ENCODE results near the gene CDKN1C.

The CDKN1C gene

DNA sequence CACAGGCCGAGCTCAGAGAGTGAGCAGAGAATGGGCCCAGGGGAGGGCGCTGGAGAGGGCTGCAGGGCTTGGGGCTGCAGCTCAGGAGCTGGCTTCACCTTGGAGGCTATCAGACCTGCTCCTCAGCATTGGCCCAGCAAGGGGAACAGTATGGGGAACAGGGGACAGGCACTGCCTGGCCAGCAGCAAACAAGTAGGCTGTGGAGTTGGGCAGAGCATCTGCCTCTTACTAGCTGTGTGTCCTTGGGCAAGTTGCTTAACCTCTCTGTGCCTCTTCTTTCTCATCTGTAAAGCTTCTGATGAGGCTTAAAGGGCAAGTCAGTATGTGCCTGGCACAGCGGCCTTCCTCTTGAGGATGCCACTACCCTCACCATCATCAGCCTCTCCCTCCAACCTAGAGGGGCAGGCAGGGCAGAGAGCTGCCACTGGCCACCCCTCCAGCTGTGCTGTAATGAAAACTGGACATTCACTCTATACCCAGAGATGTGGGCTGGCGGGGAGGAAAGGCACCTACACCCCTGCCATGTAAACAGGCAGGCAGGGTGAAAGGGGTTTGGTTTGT lies 7.5 kb upstream of the CDKN1C start:
- Histone ChIP-seq H3K27me3 (ENCODE audit: insufficient read depth, poor library complexity, severe bottlenecking) (no peaks in the 10 kb centered on the region), H3K9me3 (ENCODE audit: severe bottlenecking) (no peaks in the 10 kb centered on the region), H3K4me3 (ENCODE audit: severe bottlenecking) (peak overlapping the region; percentile 34), H3K27ac (ENCODE audit: poor library complexity, severe bottlenecking) (peak overlapping the region; percentile 85), H3K36me3 (ENCODE audit: low read depth) (no peaks in the 10 kb centered on the region), H3K4me1 (ENCODE audit: insufficient read depth, poor library complexity, severe bottlenecking) (peaks cover 22% of the 10 kb centered on the region)
- TF ChIP-seq, protein P1, sequence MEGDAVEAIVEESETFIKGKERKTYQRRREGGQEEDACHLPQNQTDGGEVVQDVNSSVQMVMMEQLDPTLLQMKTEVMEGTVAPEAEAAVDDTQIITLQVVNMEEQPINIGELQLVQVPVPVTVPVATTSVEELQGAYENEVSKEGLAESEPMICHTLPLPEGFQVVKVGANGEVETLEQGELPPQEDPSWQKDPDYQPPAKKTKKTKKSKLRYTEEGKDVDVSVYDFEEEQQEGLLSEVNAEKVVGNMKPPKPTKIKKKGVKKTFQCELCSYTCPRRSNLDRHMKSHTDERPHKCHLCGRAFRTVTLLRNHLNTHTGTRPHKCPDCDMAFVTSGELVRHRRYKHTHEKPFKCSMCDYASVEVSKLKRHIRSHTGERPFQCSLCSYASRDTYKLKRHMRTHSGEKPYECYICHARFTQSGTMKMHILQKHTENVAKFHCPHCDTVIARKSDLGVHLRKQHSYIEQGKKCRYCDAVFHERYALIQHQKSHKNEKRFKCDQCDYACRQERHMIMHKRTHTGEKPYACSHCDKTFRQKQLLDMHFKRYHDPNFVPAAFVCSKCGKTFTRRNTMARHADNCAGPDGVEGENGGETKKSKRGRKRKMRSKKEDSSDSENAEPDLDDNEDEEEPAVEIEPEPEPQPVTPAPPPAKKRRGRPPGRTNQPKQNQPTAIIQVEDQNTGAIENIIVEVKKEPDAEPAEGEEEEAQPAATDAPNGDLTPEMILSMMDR (IDR thresholded peaks at IDR 0.05; ENCODE audit: poor library complexity, severe bottlenecking) = no peak
- no peak; the same call in 2 of the 3 replicates for ATAC-seq (ENCODE audit: low read depth)
- no peak for DNase-seq (ENCODE audit: low spot score)

DNA sequence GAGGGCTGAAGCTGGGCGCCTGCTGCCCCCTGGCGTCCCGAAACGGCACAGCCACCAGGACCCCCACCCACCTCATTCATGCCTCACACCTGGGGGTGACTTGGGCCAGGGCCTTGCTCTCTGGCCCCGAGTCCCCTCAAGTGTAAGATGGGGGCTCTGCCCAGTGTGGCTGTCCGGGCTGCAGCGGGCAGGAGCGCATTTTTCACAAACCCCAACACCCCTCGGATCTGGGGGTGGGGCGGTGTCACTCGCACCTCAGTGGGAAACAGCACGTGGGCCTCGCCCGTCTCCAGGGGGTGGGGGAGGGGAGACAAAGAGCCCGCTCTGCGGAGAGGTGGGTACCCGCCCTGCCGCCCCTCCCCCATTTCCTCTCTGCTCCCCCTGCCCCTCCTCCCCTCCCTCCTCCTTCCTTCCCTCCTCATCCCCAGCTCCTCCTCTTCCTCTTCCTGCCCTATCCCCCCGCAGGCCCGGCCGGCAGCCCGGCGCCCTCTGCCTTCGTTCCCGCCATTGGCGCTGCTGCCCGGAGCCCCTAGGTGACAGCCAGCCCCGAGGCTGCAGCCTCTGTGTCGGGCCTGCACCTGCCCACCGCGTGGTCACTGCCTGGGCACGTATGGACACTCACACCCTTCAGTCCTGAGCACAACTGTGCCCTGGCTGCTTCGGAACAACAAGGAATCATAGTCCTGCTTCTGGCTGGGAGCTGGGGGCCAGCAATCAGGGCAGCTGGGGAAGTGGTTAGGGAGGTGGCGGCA lies 6.8 kb upstream of the CDKN1C start:
- H3K4me1 ChIP-seq (ENCODE audit: insufficient read depth, poor library complexity, severe bottlenecking) = peaks cover 22% of the 10 kb centered on the region
- no peak for DNase-seq (ENCODE audit: low spot score)
- H3K36me3 ChIP-seq (ENCODE audit: low read depth) = no peaks in the 10 kb centered on the region
- H3K27ac ChIP-seq (ENCODE audit: poor library complexity, severe bottlenecking) = peak overlapping the region; percentile 85
- TF ChIP-seq, protein P1 (IDR thresholded peaks at IDR 0.05; ENCODE audit: poor library complexity, severe bottlenecking) = peak; percentile 85
- ATAC-seq (ENCODE audit: low read depth) = peak; percentile 50
- H3K9me3 ChIP-seq (ENCODE audit: severe bottlenecking) = no peaks in the 10 kb centered on the region
- H3K4me3 ChIP-seq (ENCODE audit: severe bottlenecking) = peak overlapping the region; percentile 34
- no peaks in the 10 kb centered on the region for H3K27me3 ChIP-seq (ENCODE audit: insufficient read depth, poor library complexity, severe bottlenecking)

DNA sequence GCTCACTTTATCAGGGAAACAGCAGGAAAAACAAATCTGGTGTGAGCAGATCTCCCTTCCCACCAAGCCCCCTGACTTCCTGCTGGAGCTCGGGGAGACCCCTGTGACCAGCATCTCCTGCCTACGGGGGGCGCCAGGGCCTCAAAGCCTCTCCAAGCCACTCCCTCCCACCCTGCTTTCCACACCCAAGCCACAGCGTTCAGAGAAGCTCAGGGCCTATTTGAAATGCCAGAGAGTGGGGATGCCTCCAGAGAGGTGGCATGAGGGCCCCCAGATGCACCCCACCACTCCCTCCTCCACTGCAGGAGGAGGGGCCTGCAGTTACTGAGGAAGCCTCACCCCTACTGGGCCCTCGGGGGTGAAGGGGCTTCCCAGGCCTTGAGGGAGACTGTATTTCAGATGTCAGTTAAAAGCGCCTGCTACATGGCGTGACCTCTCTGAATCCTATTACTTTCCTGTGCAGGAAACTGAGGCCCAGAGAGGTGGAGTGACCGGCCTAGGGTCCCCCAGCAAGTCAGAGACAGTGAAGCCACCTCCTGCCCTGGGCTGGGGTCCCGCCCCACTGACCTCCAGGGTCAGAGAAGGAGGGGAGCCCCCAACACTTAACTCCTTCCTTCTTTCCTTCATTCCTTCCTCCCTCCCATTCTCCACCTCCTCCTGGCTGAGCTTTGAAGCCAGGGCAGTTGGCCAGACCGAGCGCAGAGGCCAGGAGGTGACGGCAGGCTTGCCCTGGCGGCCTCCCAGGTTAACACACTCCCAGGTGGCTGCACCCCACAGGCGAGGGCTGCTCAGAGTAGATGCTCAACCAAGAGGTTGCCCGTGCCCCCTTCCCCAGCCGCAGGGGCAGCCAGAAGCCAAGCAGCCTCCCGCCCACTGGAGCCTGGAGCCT lies 6.0 kb upstream of the CDKN1C start:
- TF ChIP-seq, protein P1 (IDR thresholded peaks at IDR 0.05; ENCODE audit: poor library complexity, severe bottlenecking) = no peak
- Histone ChIP-seq H3K4me3 (ENCODE audit: severe bottlenecking) (no peak overlapping the region), H3K27me3 (ENCODE audit: insufficient read depth, poor library complexity, severe bottlenecking) (no peaks in the 10 kb centered on the region), H3K27ac (ENCODE audit: poor library complexity, severe bottlenecking) (peak overlapping the region; percentile 85), H3K36me3 (ENCODE audit: low read depth) (no peaks in the 10 kb centered on the region), H3K9me3 (ENCODE audit: severe bottlenecking) (no peaks in the 10 kb centered on the region), H3K4me1 (ENCODE audit: insufficient read depth, poor library complexity, severe bottlenecking) (peaks cover 22% of the 10 kb centered on the region)
- ATAC-seq (ENCODE audit: low read depth) (no peak), DNase-seq (ENCODE audit: low spot score) (no peak)

DNA sequence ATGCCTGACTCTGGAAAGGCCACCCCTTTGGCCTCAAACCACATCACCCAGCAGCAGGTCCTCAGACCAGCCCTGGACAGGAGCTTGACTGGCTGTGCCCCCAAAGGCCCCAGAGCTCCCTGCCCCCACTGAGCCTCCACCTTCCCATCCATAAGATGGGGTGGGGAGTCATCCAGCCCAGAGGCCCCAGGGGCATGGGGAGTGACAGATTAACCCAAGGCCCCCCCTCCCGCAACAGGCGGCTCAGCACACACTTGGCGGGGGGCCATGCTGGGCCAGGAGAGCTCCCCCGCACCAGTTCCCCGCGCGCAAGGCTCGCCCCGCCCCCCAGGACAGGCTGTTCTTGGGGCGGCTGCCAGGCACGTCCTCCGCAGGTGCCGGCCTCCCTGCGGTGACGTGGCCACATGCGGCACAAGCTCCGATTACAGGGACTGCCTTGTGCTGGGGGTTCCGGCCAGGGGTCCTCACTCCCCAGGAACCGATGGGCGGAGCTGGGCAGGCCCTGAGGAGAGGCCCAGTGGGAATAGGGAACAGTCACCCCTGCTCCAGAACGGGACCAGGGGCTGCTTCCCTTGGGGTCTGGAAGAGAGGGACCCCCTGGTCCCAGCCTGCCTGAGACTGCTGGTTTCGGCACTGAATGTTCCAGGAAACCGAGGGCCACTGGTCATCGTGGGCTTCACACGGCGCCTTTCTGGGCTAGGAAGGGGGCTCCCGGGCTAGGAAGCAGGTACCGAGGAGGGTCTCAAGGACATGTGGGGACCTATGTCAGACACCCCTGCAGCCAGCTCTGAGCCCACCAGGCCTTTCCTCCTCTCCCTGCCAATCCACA lies 5.1 kb upstream of the CDKN1C start:
- H3K27ac ChIP-seq (ENCODE audit: poor library complexity, severe bottlenecking) = peak overlapping the region; percentile 85
- TF ChIP-seq, protein P1 (IDR thresholded peaks at IDR 0.05; ENCODE audit: poor library complexity, severe bottlenecking) = no peak
- ATAC-seq (ENCODE audit: low read depth) = peak; percentile 31; the same call in 2 of the 3 replicates

More for the DNA sequence above, 5.1 kb upstream of the CDKN1C start:
- peak overlapping the region; percentile 7 for H3K4me3 ChIP-seq (ENCODE audit: severe bottlenecking)
- H3K4me1 ChIP-seq (ENCODE audit: insufficient read depth, poor library complexity, severe bottlenecking) = peaks cover 22% of the 10 kb centered on the region
- H3K36me3 ChIP-seq (ENCODE audit: low read depth) = no peaks in the 10 kb centered on the region
- DNase-seq (ENCODE audit: low spot score) = peak; percentile 84
- no peaks in the 10 kb centered on the region for H3K9me3 ChIP-seq (ENCODE audit: severe bottlenecking)
- no peaks in the 10 kb centered on the region for H3K27me3 ChIP-seq (ENCODE audit: insufficient read depth, poor library complexity, severe bottlenecking)
